Jurkat, Clone E6-1 (cell line): ENCODE measurements around the gene ASCC1.
A peak's percentile ranks its signal among the peaks of the same experiment; 100 is the strongest.
"Not testable (repeated sequence)": the region's sequence is repeated elsewhere in the genome, so short reads cannot be mapped to it uniquely, and the experiment has no call there.

ENCODE experiments used
- DNase-seq: peaks from one replicate; pipeline ENCODE4 v3.0.0-alpha.2; 2011; ENCODE audit warnings: low read depth, low spot score
- H3K4me3 ChIP-seq: 2 replicates; pipeline ENCODE4 v1.5.1; 2011; ENCODE audit warnings: mild to moderate bottlenecking, low read length, control low read depth, moderate library complexity

The ASCC1 gene

DNA sequence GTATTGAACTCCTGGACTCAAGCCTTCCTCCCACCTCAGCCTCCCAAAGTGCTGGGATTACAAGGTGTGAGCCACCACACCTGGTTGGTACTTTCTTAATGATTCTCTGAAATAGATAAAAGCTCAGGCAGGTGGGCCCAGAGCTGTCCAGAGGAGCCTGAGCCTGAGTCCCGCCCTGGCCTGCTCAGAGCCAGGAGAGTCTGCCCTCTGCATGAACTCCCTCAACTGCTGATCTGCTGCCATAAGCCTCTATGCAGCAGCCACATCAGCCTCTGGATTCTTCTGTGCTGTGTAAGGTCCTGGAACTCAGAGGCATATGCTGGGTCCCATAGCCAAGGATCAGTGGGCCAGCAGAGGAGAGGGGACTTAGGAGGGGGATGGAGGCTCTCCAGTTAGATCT lies 34.6 kb upstream of the ASCC1 start:
- no peak for DNase-seq
- H3K4me3 ChIP-seq = no peak overlapping the region

DNA sequence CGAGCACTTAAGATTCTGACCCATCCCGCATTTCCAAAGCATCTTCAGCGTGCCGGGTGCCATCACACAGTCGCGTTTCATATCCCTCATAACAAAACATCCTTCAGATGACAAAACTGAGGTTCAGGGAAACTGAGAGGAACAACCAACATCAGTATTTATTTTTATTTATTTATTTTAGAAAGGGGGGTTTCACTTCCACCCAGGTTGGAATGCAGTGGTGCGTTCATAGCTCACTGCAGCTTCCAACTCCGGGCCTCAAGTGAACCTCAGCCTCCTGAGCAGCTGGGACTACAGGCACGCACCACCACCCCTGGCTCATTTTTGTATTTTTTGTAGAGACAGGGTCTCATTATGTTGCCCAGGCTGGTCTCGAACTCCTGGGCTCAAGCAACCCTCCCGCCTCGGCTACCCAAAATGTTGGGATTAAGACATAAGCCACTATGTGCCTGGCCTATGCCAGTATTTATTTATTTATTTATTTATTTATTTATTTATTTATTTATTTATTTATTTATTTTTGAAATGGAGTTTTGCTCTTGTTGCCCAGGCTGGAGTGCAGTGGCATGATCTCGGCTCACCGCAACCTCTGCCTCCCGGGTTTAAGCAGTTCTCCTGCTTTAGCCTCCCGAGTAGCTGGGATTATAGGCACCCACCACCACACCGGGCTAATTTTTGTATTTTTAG lies 33.2 kb upstream of the ASCC1 start:
- not testable (repeated sequence) for DNase-seq
- H3K4me3 ChIP-seq = peak overlapping the region; percentile 50

DNA sequence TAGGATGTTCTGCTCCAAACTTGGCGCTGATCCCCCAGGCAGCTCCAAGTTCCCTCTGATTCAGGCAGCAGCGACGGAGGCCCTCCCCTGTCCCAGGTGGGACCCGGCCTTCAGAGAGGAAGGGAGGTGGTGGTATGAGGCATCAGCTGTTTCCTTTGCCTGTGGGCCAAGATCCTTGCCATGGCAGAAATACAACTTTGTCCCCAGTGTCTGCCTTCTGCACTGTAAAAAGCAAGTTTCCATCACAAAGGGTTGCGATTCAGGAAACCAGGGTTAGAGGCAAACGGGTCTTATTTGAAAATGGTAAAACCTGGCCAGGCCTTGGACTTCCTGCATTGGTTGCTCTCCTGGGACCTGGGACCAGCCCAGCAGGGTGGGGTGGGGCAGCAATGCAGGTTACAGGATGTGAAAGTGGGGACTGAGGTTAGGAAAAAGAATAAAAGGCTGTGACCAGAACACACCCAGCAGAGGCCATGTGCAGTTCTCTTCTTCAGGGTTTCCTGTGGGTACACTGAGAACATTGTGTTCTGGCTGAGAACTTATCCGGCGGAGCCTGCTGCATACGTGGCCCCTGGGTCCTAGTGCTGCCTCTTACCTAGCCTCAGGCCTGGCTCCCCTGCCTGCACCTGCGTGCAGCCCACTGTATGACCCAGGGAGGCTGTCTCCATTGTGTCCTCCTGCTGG lies 32.5 kb upstream of the ASCC1 start:
- H3K4me3 ChIP-seq = peak overlapping the region; percentile 50
- peak; percentile 95 for DNase-seq

DNA sequence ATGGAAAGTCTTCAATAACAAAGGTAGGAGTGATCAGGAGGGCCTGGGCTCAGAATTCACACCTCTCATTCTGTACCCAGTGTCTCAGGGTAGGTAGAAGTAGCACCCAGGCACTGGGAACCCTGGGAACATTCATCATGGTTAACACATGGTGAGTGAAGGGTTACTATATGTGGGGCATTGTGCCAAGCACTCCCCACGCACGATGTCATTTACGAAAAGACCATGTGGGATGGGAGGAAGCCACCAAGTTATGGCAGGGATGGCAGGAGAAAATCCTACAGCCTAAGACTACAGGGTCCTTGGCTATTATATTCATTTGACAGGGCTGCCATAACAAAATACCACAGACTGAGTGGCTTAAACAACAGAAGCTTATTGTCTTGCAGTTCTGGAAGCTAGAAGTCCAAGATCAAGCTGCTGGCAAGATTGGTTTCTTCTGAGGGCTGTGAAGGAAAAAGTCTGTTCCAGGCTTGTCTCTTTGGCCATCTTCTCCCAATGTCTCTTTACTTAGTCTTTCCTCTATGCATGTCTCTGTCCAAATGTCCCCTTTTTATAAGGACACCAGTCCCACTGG lies 30.0 kb upstream of the ASCC1 start:
- DNase-seq = no peak
- no peak overlapping the region for H3K4me3 ChIP-seq

DNA sequence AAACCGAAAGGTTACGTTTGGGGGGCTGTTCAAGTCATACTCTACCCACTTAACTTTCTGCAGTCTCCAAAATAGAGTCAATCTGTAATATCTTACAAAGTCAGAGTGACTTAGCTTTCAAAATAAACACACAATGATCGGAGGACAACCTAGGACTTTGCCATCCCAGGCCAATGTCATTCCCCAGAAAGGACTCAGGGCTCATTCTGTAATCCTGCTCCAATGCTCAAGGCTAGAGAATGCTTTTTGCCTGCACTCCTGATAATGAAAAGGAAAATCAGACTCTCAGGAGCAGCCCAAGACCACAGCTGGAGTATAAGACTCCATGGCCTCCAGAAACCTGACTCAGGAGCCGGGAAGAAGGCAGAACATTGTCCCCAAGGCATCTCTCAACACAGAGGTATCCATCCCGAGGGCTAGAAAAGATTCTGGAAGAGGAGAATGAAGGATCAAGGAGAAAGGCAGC lies 28.5 kb upstream of the ASCC1 start:
- no peak overlapping the region for H3K4me3 ChIP-seq
- DNase-seq = no peak

DNA sequence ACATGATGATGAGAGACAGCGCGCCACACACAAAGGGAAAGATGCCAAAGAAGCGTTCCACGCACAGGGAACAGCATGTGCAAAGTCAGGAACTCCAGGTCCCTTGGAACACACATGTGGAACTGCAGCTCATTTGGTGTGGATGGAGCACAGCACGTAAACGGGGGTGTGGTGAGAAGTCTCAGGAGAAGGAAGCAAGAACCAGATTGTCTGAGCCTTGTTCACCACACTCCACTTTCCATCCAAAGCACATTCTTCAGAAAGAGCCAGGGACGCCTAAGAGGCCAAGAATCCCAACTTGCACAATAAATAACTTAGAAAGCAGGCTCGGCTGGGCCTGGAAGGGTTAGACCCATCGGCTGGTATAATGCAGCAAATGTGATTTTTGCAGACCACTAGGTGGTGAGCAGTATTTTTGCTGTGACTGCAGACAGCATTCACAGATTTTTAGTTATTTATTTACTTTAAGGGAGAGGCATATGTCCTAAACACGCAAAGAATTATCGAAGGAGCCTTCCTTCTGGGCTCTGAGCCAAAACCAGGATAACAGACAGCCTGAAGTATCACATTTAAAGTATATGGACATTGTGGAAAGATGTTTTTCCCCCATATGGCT lies 27.9 kb upstream of the ASCC1 start:
- H3K4me3 ChIP-seq = no peak overlapping the region
- DNase-seq = peak; percentile 32

DNA sequence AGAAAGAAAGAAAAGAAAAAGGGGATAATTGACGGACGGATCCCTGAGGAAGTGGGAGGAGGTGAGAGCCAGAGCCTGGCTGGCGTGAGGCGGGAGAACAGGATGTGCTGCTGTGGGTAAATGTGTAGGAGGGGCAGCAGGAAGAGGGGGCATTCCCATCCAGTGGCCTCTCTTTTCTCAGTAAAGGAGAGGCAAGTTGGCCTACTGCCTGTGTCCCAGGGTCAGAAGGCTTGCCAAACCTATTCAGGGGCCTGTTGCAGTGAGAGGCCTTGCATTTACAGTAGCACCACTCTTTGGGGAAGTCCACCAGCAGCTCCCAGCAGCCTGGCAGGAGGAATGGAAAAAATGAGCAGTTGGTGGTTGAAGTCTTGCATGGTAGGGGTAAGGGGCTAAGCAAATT lies 26.6 kb upstream of the ASCC1 start:
- no peak overlapping the region for H3K4me3 ChIP-seq
- no peak for DNase-seq

DNA sequence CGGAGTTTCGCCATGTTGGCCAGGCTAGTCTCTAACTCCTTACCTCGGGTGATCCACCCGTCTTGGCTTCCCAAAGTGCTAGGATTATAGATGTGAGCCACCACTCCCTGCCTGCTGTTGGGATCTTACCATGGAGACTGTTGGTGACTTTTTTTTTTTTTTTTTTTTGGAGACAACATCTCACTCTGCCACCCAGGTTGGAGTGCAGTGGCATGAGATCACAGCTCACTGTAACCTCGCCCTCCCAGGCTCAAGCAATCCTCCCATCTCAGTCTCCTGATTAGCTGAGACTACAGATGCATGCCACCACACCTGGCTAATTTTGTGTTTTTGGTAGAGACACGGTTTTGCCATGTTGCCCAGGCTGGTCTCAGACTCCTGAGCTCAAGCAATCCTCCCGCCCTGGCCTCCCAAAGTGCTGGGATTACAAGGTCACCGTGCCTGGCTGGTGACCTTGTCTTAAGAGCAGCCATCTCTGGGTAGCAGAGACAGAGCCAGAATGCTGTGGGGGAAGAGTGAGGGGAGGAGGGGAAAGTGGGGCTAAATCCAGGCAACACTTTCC lies 25.7 kb upstream of the ASCC1 start:
- no peak for DNase-seq
- no peak overlapping the region for H3K4me3 ChIP-seq

DNA sequence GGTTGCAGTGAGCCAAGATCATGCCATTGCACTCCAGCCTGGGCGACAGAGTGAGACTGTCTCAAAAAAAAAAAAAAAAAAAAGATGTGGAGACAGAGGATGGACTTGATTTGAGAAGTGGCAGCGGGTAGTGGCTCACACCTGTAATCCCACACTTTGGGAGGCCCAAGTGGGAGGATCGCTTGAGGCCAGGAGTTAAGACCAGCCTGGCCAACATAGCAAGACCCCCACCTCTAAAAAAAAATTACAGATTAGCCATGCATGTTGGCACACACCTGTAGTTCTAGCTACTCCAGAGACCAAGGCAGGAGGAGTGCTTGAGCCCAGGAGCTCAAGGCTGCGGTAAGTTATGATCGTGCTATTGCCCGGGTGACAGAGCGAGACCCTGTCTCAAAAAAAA lies 24.3 kb upstream of the ASCC1 start:
- no peak overlapping the region for H3K4me3 ChIP-seq
- no peak for DNase-seq

DNA sequence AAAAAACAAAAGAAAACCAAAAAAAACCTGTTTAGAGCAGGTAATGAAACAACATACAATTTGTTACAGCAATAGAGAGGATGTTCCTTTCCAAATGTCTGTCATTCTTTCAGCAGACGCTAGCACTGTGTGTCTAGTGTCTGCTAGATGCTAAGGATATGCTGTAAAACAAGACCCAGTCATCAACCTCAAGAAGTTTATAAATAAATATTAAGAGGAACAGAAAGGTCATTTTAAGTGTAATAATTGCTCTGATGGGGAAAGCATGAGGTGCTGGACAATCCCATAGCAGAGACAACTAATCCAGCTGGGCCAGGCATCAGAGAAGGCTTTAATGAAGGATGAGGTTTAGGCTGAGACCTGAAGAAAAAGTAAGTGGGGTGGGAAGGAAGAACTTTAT lies 23.3 kb upstream of the ASCC1 start:
- H3K4me3 ChIP-seq = no peak overlapping the region
- DNase-seq = no peak

DNA sequence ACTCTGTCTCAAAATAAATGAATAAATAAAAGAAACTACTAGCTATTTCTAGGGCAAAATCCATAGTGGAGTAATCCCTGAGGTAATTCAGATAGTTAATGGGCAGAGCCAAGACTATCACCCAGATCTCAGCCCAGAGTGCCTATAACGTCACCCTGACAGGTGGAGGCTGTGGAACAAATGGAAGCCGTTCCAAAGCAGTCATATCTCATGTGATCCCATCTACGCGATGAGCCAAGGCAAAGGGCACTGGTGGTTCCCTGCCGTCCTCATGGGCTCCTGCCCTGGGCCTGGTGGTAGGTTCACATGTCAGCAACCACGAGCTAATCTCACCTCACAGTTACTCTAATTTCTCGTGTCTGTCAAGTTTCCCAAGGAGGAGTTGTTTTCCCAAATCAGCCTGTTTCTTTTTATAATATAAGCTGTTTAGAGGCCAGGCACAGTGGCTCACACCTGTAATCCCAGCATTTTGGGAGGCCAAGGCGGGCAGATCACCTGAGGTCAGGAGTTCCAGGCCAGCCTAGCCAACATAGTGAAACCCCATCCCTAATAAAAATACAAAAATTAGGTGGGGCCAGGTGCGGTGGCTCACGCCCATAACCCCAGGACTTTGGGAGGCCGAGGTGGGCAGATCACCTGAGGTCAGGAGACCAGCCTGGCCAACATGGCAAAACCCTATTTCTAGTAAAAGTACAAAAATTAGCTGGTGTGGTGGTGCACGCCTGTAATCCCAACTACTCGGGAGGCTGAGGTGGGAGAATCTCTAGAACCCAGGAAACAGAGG lies 22.5 kb upstream of the ASCC1 start:
- no peak for DNase-seq
- no peak overlapping the region for H3K4me3 ChIP-seq

DNA sequence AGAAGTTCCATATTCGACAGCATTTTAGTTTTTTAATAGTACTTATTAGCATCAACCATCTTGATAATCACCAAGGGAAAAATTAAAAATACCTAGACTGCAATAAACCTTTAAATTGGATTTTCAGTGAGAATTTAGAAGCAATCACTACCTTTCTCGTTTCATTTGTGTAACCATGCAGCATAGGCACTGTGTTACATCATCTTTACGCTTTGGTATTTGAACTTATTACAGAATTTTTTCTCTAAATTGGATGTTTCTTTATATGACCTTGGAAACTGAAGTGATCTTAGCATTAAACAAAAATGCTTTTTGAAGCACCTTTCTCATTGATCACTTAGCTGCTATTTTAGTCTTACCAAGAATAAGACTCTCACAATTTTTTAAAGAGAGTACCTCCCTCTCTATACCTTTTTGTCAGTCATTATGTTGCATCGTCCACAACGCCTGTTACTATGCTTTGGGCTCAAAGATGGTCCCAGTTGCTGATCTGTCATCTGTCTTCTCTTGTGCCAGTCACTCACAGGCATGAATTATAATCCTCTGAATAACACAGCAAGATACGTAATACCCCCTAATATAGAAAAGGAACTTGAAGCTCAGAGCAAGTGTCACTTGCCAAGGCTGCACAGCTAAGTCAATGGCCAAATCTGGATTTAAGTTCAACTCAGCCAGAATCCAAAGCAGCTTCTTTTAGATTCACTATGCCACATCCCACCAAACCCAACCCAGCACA lies 19.6 kb upstream of the ASCC1 start:
- no peak for DNase-seq
- no peak overlapping the region for H3K4me3 ChIP-seq

DNA sequence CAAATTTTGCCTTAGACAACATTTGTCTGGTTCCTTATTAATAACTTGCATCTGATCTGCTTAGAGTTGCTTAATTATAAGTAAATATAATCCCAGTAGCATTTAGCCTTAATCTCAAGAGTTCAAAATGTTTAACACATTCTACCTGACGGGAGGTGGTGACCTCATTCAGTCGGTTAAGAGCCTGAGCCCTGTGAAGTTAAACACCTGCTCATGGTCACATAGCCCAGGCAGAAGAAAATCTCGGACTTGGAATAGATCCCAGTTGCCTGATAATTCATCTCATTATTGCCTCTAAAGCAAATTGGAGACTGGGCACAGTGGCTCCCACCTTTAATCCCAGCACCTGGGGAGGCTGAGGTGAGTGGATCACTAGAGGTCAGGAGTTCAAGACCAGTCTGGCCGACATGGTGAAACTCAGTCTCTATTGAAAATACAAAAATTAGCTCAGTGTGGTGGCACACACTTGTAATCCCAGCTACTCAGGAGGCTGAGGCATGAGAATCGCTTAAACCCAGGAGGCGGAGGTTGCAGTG lies 18.6 kb upstream of the ASCC1 start:
- no peak for DNase-seq
- no peak overlapping the region for H3K4me3 ChIP-seq

DNA sequence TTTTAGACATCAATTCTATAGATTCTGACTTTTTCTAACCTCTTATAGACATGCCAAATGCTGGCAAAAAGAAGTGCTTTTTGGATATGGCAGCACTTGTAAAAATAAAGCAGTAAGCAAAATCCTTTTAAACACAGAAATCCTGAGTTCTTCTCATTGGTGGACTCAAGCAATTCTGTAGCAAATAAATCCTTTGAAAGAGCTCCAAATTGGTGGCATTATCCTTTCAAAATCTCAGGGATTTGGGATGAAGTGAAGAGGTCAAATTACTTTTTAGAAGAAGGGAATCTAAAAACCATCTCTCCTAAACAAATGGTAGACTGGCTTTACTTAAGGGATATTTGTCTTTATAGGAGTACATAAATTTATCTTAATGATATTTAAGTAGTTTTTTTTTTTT lies 17.5 kb upstream of the ASCC1 start:
- no peak for DNase-seq
- H3K4me3 ChIP-seq = no peak overlapping the region

DNA sequence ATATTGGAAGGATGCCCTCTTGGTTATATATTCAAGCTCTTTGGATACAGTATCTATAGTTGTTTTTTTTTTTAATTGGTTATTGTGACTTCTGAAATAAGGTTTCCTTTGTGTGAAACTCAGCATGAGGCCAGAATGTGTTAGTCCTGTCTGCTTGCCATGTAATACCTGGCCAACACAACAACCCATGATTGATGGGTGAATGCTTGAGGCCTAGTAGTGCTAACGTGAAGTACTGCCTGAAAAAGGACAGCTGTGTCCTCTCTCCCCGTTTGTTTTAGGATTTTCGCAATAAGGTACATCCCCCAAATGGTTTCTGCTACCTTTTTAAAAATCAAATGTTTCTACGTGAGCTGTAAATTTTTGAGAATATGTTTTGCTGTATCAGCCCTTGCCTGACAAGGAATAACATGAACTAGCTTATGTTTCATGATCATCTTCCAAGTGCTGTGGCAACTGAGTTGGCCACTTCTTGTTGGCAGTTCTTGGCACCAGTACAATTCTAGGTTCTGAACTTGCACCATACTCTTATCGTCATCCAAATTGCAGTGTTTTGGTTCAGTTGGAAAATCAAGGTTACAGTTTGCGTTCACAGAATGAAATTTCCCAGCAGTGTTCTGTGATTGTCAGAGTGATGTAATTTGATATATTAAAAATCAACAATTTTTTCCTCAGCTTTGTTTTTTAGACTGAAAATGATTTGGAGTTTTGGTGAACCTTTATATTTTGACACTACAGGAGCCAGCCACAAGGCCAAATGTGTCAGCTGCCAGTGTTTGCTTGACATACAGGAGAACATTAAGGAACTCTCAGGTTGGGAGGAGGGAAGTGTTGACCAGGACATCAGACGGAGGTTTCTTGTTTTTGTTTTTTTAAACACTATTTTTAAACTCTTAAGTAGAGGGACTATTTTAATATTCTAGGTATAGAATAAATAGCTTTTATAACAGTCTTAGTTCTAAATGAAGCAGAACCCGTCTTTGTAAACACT lies 13.5 kb upstream of the ASCC1 start:
- no peak for DNase-seq
- H3K4me3 ChIP-seq = no peak overlapping the region

DNA sequence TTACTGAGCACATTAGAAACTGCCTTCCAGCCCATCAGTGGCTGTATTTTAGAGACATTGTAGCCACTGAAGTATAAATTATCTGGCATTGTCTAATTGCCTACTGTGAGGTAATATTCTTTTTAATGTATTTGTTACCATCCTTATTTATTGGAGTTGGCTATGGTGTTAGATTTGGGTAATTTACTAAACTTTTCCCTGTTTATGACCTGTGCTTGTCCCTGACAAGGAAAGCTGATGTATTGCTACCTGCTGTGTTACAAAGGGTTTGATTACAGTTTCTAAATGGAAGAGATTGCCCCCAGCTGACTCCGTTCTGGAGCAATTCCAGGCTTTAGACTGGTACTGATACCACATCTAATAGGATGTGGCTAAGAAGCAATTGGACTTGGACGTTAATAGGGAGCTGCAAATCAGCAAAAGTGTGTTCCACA lies 12.3 kb upstream of the ASCC1 start:
- DNase-seq = no peak

DNA sequence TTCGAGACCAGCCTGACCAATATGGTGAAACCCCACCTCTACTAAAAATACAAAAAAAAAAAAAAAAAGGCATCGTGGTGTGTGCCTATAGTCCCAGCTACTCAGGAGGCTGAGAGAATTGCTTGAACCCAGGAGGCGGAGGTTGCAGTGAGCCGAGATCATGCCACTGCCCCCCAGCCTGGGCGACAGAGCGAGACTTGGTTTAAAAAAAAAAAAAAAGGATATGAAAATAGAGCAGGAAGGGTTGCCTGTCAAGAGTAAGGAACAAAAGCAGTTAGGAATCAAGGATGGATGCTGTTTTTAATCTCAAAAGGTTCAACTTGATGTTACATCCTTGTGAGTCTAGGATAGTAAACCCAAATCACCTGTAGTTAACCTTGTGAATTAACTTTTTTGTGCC lies 11.8 kb upstream of the ASCC1 start:
- no peak overlapping the region for H3K4me3 ChIP-seq
- DNase-seq = no peak

More for the DNA sequence above, 12.3 kb upstream of the ASCC1 start:
- H3K4me3 ChIP-seq = no peak overlapping the region
